ENCODE measurements around the gene NTM.

The NTM gene

DNA sequence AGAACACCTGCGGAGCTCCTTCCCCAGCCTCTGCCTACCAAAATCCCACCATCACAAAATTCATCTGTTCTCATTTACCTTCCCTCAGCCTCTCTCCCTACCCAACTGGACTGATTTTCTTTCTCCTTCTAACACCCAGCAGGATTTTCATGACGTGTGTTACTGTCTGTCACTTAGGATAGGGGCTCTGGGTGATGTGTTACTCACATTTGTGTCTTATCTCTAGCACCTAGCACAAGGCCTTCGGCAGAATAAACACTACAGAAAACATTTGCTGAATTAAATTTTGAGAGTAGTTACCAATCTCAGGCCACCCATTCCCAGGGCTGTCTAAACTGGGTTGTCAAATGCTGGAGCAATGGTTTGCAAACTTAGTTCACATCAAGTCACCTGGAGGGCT lies 88.0 kb downstream of the NTM start:
- H3K4me3 ChIP-seq (ENCODE audit: low read length in 2 of 2) = no peak overlapping the region
- no peak overlapping the region for H3K9ac ChIP-seq (ENCODE audit: low read depth in 1 of 2, low read length in 2 of 2)
- no peaks in the 10 kb centered on the region for H3K4me1 ChIP-seq (ENCODE audit: control insufficient read depth in 2 of 2, insufficient read depth in 2 of 2, low read length in 2 of 2)
- no peaks in the 10 kb centered on the region for H3K36me3 ChIP-seq (ENCODE audit: control insufficient read depth in 2 of 2, insufficient read depth in 2 of 2, low read length in 2 of 2)
- H3K9me3 ChIP-seq (ENCODE audit: control insufficient read depth in 2 of 2, low read length in 2 of 2) = no peaks in the 10 kb centered on the region
- peaks cover 0 to 3% of the 10 kb centered on the region in 2 donors for H3K27me3 ChIP-seq (ENCODE audit: control insufficient read depth in 2 of 2, insufficient read depth in 2 of 2, low read length in 2 of 2)
- H3K27ac ChIP-seq (ENCODE audit: low read depth in 2 of 2, low read length in 2 of 2) = no peak overlapping the region

DNA sequence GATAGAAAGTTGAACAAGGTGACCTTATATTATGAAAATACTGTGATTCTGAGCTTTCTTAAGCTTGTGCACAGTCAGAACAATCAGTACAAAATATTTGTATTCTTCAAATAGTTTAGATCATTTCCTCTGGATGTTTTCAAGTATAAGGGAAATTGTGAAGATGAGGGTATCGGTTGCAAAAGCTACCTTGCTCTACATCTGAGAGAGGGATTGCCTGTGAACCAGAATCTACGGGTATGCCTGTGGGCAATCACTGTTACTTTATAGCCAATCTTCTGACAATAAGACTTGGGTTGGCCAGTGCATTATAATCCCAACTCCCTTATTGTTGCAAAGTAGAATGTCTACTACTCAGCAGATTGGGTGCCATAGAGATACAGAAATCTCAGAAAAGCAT lies 90.5 kb downstream of the NTM start:
- no peak overlapping the region for H3K9ac ChIP-seq (ENCODE audit: low read depth in 1 of 2, low read length in 2 of 2)
- H3K9me3 ChIP-seq (ENCODE audit: control insufficient read depth in 2 of 2, low read length in 2 of 2) = no peaks in the 10 kb centered on the region
- H3K4me3 ChIP-seq (ENCODE audit: low read length in 2 of 2) = no peak overlapping the region
- H3K4me1 ChIP-seq (ENCODE audit: control insufficient read depth in 2 of 2, insufficient read depth in 2 of 2, low read length in 2 of 2) = no peaks in the 10 kb centered on the region
- H3K27ac ChIP-seq (ENCODE audit: low read depth in 2 of 2, low read length in 2 of 2) = no peak overlapping the region
- peaks cover 0 to 3% of the 10 kb centered on the region in 2 donors for H3K27me3 ChIP-seq (ENCODE audit: control insufficient read depth in 2 of 2, insufficient read depth in 2 of 2, low read length in 2 of 2)
- no peaks in the 10 kb centered on the region for H3K36me3 ChIP-seq (ENCODE audit: control insufficient read depth in 2 of 2, insufficient read depth in 2 of 2, low read length in 2 of 2)

DNA sequence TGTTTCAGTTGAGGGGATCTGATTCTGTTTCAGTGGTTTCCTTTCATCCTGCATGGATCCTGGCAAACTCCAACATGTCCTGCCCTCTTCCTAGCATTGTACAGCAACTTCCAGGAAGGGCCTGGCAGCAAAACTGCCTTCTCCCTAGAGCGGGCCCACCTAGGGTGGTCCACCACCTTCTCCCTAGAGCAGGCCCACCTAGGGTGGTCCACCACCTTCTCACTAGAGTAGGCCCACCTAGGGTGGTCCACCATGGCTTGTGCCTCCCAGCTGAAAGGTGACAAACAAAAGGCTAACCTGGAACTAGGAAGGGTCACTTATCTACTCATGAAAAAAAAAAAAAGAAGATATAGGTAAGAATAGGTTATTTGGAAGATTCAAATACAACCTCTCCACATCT lies 92.2 kb downstream of the NTM start:
- Histone ChIP-seq H3K9ac (ENCODE audit: low read depth in 1 of 2, low read length in 2 of 2) (no peak overlapping the region), H3K9me3 (ENCODE audit: control insufficient read depth in 2 of 2, low read length in 2 of 2) (no peaks in the 10 kb centered on the region), H3K4me1 (ENCODE audit: control insufficient read depth in 2 of 2, insufficient read depth in 2 of 2, low read length in 2 of 2) (no peaks in the 10 kb centered on the region), H3K4me3 (ENCODE audit: low read length in 2 of 2) (no peak overlapping the region), H3K27me3 (ENCODE audit: control insufficient read depth in 2 of 2, insufficient read depth in 2 of 2, low read length in 2 of 2) (peaks cover 0 to 3% of the 10 kb centered on the region in 2 donors), H3K36me3 (ENCODE audit: control insufficient read depth in 2 of 2, insufficient read depth in 2 of 2, low read length in 2 of 2) (no peaks in the 10 kb centered on the region), H3K27ac (ENCODE audit: low read depth in 2 of 2, low read length in 2 of 2) (no peak overlapping the region)

DNA sequence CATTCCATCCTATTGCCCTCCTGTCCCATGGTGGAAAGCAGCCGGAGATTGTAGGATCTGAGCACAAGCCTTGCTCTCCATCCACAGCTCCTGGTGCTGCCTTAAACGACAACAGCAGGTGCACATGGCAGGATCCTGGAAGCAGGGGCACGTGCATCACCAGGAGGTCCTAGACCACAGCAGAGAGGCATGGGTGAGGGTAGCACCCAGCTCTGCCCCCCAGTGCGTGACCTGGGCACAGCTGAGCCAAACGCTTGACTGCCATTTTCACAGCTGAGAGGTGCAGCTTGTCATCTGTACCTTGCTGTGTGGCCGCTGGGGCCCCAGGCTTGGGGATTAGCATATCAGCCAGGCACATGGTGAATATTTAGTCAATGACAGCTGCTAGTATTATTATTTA lies 92.7 kb downstream of the NTM start:
- Histone ChIP-seq H3K27me3 (ENCODE audit: control insufficient read depth in 2 of 2, insufficient read depth in 2 of 2, low read length in 2 of 2) (peaks cover 0 to 3% of the 10 kb centered on the region in 2 donors), H3K36me3 (ENCODE audit: control insufficient read depth in 2 of 2, insufficient read depth in 2 of 2, low read length in 2 of 2) (no peaks in the 10 kb centered on the region), H3K9me3 (ENCODE audit: control insufficient read depth in 2 of 2, low read length in 2 of 2) (no peaks in the 10 kb centered on the region), H3K9ac (ENCODE audit: low read depth in 1 of 2, low read length in 2 of 2) (no peak overlapping the region), H3K4me3 (ENCODE audit: low read length in 2 of 2) (no peak overlapping the region), H3K4me1 (ENCODE audit: control insufficient read depth in 2 of 2, insufficient read depth in 2 of 2, low read length in 2 of 2) (no peaks in the 10 kb centered on the region), H3K27ac (ENCODE audit: low read depth in 2 of 2, low read length in 2 of 2) (no peak overlapping the region)

DNA sequence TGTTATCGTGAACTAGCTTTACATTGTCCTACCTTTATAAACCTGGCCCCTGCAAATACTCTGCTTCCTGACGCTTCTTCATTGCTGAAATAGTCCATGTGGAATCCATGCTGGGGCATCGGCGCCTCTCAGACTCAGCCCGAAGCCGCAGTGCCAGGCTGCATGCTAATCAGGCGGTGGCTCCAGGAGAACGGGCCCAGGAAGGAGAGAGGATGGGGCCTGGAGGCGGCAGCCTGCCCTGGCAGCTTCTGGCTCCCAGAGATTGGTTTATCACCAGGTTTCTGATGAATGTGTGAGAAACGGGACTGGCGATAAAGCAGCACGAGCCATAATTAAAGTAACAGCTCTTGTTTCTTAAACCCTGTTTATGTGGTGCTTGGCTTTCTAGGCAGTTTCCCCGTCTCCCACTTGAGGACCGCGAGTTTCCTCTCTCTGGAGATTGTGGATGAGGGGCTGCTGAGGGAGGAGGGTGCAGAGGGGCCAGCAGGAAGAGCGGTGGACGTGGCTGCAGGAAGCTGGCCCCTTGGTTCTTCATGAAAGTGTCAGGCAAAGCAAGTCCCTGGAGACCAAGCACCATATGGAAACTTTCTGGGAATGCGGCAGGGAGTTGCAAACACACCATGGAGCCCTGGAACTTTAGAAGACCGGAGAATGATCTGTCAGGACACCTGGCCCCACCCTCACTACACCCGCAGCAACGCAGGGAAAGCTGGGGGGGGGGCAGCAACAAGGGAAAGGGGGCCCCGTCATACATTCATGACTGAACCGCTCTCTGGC lies 93.4 kb downstream of the NTM start:
- Histone ChIP-seq H3K9ac (ENCODE audit: low read depth in 1 of 2, low read length in 2 of 2) (no peak overlapping the region), H3K27me3 (ENCODE audit: control insufficient read depth in 2 of 2, insufficient read depth in 2 of 2, low read length in 2 of 2) (peaks cover 0 to 3% of the 10 kb centered on the region in 2 donors), H3K36me3 (ENCODE audit: control insufficient read depth in 2 of 2, insufficient read depth in 2 of 2, low read length in 2 of 2) (no peaks in the 10 kb centered on the region), H3K4me1 (ENCODE audit: control insufficient read depth in 2 of 2, insufficient read depth in 2 of 2, low read length in 2 of 2) (no peaks in the 10 kb centered on the region), H3K9me3 (ENCODE audit: control insufficient read depth in 2 of 2, low read length in 2 of 2) (no peaks in the 10 kb centered on the region), H3K4me3 (ENCODE audit: low read length in 2 of 2) (no peak overlapping the region), H3K27ac (ENCODE audit: low read depth in 2 of 2, low read length in 2 of 2) (no peak overlapping the region)

DNA sequence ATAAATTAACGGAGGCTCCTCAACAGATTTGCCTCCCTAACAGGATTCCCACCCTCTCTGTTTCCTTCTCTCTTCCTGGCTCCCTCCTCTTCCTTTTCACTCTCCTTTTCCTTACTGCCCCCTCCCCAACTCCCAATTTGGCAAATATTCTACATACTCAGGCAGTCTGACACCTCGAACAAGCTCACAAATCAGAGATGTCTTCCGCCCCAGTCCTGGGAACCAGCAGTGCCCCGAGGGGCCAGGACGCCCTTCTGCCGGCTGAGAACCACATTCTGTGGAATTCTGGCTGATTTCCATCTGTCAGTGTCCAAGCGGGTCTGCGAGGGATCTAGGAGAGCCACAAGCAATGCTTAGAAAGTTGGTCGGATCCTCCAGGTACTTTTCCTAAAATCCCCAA lies 94.0 kb downstream of the NTM start:
- no peak overlapping the region for H3K9ac ChIP-seq (ENCODE audit: low read depth in 1 of 2, low read length in 2 of 2)
- H3K4me3 ChIP-seq (ENCODE audit: low read length in 2 of 2) = no peak overlapping the region
- H3K27ac ChIP-seq (ENCODE audit: low read depth in 2 of 2, low read length in 2 of 2) = no peak overlapping the region
- H3K4me1 ChIP-seq (ENCODE audit: control insufficient read depth in 2 of 2, insufficient read depth in 2 of 2, low read length in 2 of 2) = no peaks in the 10 kb centered on the region
- no peaks in the 10 kb centered on the region for H3K36me3 ChIP-seq (ENCODE audit: control insufficient read depth in 2 of 2, insufficient read depth in 2 of 2, low read length in 2 of 2)
- peaks cover 0 to 3% of the 10 kb centered on the region in 2 donors for H3K27me3 ChIP-seq (ENCODE audit: control insufficient read depth in 2 of 2, insufficient read depth in 2 of 2, low read length in 2 of 2)
- no peaks in the 10 kb centered on the region for H3K9me3 ChIP-seq (ENCODE audit: control insufficient read depth in 2 of 2, low read length in 2 of 2)

DNA sequence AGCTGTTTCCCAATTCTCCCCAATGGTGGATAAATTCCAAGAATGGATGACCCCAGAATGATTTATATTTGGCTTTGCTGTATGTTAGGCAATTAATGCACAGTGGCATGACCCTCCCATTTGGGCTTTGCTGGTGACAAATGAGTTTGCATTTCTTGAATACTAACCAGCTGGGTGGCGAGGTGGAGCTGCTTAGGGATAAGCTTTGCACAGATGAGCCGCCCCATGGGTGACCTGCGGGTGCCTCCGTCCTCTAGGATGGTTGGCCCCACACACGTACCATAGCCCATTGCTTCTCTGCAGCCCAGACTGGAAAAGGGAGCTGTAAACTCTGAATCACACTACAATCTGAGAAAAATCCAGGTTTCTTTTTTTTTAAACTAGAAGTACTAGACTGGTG lies 94.6 kb downstream of the NTM start:
- Histone ChIP-seq H3K27ac (ENCODE audit: low read depth in 2 of 2, low read length in 2 of 2) (no peak overlapping the region), H3K9me3 (ENCODE audit: control insufficient read depth in 2 of 2, low read length in 2 of 2) (no peaks in the 10 kb centered on the region), H3K27me3 (ENCODE audit: control insufficient read depth in 2 of 2, insufficient read depth in 2 of 2, low read length in 2 of 2) (peaks cover 0 to 3% of the 10 kb centered on the region in 2 donors), H3K4me3 (ENCODE audit: low read length in 2 of 2) (no peak overlapping the region), H3K36me3 (ENCODE audit: control insufficient read depth in 2 of 2, insufficient read depth in 2 of 2, low read length in 2 of 2) (no peaks in the 10 kb centered on the region), H3K4me1 (ENCODE audit: control insufficient read depth in 2 of 2, insufficient read depth in 2 of 2, low read length in 2 of 2) (no peaks in the 10 kb centered on the region), H3K9ac (ENCODE audit: low read depth in 1 of 2, low read length in 2 of 2) (no peak overlapping the region)

DNA sequence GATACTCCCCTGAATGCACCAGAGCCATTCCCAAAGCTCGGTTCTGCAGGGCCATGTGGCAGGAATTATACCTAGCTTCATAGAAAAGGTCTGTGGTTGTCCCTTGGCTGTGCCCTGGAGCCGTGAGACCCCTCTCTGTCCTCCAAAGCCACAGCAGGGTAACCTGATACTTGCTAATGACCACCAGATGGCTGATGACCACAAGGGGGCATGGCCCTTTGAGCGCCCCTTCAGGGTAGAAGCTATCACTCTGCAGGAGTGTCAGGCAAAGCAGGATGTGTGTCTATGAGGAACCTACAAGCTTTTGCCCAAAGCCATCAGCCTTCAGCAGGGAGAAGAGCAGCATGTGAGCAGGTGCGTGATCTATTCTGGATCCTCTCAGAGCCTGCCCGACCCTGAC lies 95.3 kb downstream of the NTM start:
- H3K4me3 ChIP-seq (ENCODE audit: low read length in 2 of 2) = no peak overlapping the region
- no peaks in the 10 kb centered on the region for H3K36me3 ChIP-seq (ENCODE audit: control insufficient read depth in 2 of 2, insufficient read depth in 2 of 2, low read length in 2 of 2)
- no peaks in the 10 kb centered on the region for H3K4me1 ChIP-seq (ENCODE audit: control insufficient read depth in 2 of 2, insufficient read depth in 2 of 2, low read length in 2 of 2)
- no peak overlapping the region for H3K27ac ChIP-seq (ENCODE audit: low read depth in 2 of 2, low read length in 2 of 2)
- peaks cover 0 to 3% of the 10 kb centered on the region in 2 donors for H3K27me3 ChIP-seq (ENCODE audit: control insufficient read depth in 2 of 2, insufficient read depth in 2 of 2, low read length in 2 of 2)
- no peaks in the 10 kb centered on the region for H3K9me3 ChIP-seq (ENCODE audit: control insufficient read depth in 2 of 2, low read length in 2 of 2)
- no peak overlapping the region for H3K9ac ChIP-seq (ENCODE audit: low read depth in 1 of 2, low read length in 2 of 2)

DNA sequence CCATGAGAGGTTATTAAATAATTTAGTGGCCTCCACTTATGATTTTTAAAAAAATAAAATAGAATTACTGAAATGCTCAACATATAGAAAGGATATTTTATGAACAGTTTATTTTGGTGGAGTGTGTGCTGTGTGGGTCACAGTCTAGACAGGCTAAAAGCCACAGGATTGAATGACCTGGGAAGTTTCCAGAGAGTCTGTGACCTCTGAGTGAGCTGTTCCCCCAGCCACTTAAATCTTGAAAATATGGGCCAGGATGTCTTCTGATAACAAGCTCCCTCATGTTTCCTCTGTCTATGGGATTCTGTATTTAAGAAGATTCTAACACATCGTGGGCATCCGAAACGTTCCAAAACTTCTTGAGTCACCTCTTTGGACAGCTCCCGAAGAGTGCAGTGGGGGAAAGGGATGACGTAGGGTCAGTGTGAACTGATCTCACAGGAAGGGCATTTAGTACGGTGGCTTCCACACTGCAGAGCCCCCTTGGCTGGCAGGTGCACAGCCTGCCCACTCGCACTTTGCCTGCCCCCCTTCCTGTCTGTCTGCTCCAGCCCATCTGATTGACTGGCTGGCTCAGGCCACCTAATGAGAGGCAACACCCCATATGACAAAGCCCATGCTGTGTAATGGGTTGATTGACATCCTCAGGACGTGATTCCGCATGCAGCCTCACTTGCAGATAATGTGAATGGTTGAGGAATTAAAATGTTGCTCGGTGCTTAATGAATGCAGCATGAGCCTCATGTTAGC lies 97.4 kb downstream of the NTM start:
- Histone ChIP-seq H3K9ac (ENCODE audit: low read depth in 1 of 2, low read length in 2 of 2) (no peak overlapping the region), H3K27me3 (ENCODE audit: control insufficient read depth in 2 of 2, insufficient read depth in 2 of 2, low read length in 2 of 2) (peaks cover 0 to 3% of the 10 kb centered on the region in 2 donors), H3K4me3 (ENCODE audit: low read length in 2 of 2) (no peak overlapping the region), H3K9me3 (ENCODE audit: control insufficient read depth in 2 of 2, low read length in 2 of 2) (no peaks in the 10 kb centered on the region), H3K36me3 (ENCODE audit: control insufficient read depth in 2 of 2, insufficient read depth in 2 of 2, low read length in 2 of 2) (no peaks in the 10 kb centered on the region), H3K27ac (ENCODE audit: low read depth in 2 of 2, low read length in 2 of 2) (no peak overlapping the region), H3K4me1 (ENCODE audit: control insufficient read depth in 2 of 2, insufficient read depth in 2 of 2, low read length in 2 of 2) (no peaks in the 10 kb centered on the region)

DNA sequence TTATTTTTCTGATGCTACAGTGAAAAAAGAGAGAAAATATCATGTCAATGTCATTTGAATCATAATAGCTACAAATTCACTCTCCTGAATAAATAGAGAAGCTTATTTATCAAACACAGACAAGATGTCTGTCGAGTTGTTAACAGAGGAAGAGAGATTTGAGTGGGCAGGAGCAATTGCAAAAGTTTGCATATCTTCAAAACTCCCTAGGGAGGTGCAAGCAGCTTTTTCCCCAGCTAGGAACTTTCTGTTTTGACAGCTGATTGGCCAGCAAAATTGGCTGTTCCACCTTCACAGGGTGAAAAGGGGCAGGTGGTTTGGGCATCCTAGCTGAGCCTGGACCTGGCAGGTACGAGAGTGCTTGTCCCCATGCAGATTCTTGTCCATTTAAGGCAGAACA lies 98.2 kb downstream of the NTM start:
- H3K27me3 ChIP-seq (ENCODE audit: control insufficient read depth in 2 of 2, insufficient read depth in 2 of 2, low read length in 2 of 2) = no peaks in the 10 kb centered on the region
- H3K4me3 ChIP-seq (ENCODE audit: low read length in 2 of 2) = no peak overlapping the region
- H3K27ac ChIP-seq (ENCODE audit: low read depth in 2 of 2, low read length in 2 of 2) = no peak overlapping the region
- no peaks in the 10 kb centered on the region for H3K36me3 ChIP-seq (ENCODE audit: control insufficient read depth in 2 of 2, insufficient read depth in 2 of 2, low read length in 2 of 2)
- H3K4me1 ChIP-seq (ENCODE audit: control insufficient read depth in 2 of 2, insufficient read depth in 2 of 2, low read length in 2 of 2) = no peaks in the 10 kb centered on the region
- no peaks in the 10 kb centered on the region for H3K9me3 ChIP-seq (ENCODE audit: control insufficient read depth in 2 of 2, low read length in 2 of 2)
- no peak overlapping the region for H3K9ac ChIP-seq (ENCODE audit: low read depth in 1 of 2, low read length in 2 of 2)

Data from mucosa of rectum (tissue), 2 donors.